Liver (tissue), 9 donors: ENCODE data around the gene CYB561A3. TPM values are rescaled to one million over a fixed set of nuclear protein-coding genes. Genes with fewer than 3 reads are reported as not detected.

Experiments used
- DNase-seq: peaks from one replicate; pipeline ENCODE4 v3.0.0-alpha.2; 2017; ENCODE audit warnings: low spot score
- H3K27ac ChIP-seq, 2 donors: one replicate each; pipeline ENCODE4 v1.7.0; 2013; ENCODE audit warnings: inconsistent platforms in 2 of 2, low read length in 2 of 2, control low read depth in 1 of 2, low read depth in 1 of 2, mild to moderate bottlenecking in 1 of 2
- H3K27me3 ChIP-seq, 4 donors: one replicate each; pipeline versions ENCODE4 v1.6.1 to v1.7.0; 2013; ENCODE audit warnings: low read length in 3 of 4, inconsistent platforms in 1 of 4, mild to moderate bottlenecking in 1 of 4, moderate library complexity in 1 of 4; ENCODE audit not compliant: control insufficient read depth in 4 of 4, insufficient read depth in 4 of 4
- H3K36me3 ChIP-seq, 4 donors: one replicate each; pipeline versions ENCODE4 v1.6.1 to v1.7.0; 2013; ENCODE audit warnings: low read length in 3 of 4, mild to moderate bottlenecking in 3 of 4, low read depth in 1 of 4, moderate library complexity in 1 of 4; ENCODE audit not compliant: control insufficient read depth in 4 of 4, insufficient read depth in 3 of 4
- H3K4me1 ChIP-seq, 4 donors: one replicate each; pipeline versions ENCODE4 v1.6.1 to v1.7.0; 2013; ENCODE audit warnings: low read length in 3 of 4, mild to moderate bottlenecking in 3 of 4, moderate library complexity in 1 of 4; ENCODE audit not compliant: control insufficient read depth in 4 of 4, insufficient read depth in 4 of 4
- H3K4me3 ChIP-seq, 3 donors: one replicate each; pipeline versions ENCODE4 v1.6.1 to v1.7.0; 2013; ENCODE audit warnings: low read length in 3 of 3, control low read depth in 1 of 3, low read depth in 1 of 3, mild to moderate bottlenecking in 1 of 3
- H3K9ac ChIP-seq, 2 donors: one replicate each; pipeline ENCODE4 v1.7.0; 2013; ENCODE audit warnings: low read length in 2 of 2, mild to moderate bottlenecking in 2 of 2, moderate library complexity in 2 of 2, control low read depth in 1 of 2, low read depth in 1 of 2
- H3K9me3 ChIP-seq, 4 donors: one replicate each; pipeline versions ENCODE4 v1.6.1 to v1.7.0; 2013; ENCODE audit warnings: low read length in 3 of 4; ENCODE audit not compliant: control insufficient read depth in 4 of 4
- CTCF ChIP-seq: fragments of 150-350 bp; IDR thresholded peaks from 2 replicates; pipeline ENCODE4 v1.5.1; 2017; ENCODE audit warnings: improper control_type of control experiment, low read depth, low read length; ENCODE audit not compliant: missing input control
- EGR1 ChIP-seq, 2 donors: IDR thresholded peaks; 2 replicates each; pipeline ENCODE4 v1.6.1; 2016 to 2018; ENCODE audit warnings: antibody characterized with exemption in 2 of 2, low read depth in 2 of 2
- FOXA1 ChIP-seq: IDR thresholded peaks from 2 replicates; pipeline ENCODE4 v1.6.1; 2016; ENCODE audit warnings: antibody characterized with exemption
- FOXA2 ChIP-seq: IDR thresholded peaks from 2 replicates; pipeline ENCODE4 v1.6.1; 2016; ENCODE audit warnings: antibody characterized with exemption
- GABPA ChIP-seq, 2 donors: IDR thresholded peaks in 1 of 2; conservative IDR thresholded peaks in 1 of 2; 2 replicates each; pipeline ENCODE4 v1.6.1; 2016; ENCODE audit warnings: antibody characterized with exemption in 2 of 2, mild to moderate bottlenecking in 1 of 2, moderate library complexity in 1 of 2
- HNF4A ChIP-seq, 2 donors: conservative IDR thresholded peaks; 2 replicates each; pipeline ENCODE4 v1.6.1; 2016; ENCODE audit warnings: antibody characterized with exemption in 2 of 2, mild to moderate bottlenecking in 2 of 2
- HNF4G ChIP-seq: IDR thresholded peaks from 2 replicates; pipeline ENCODE4 v1.6.1; 2016; ENCODE audit warnings: antibody characterized with exemption
- JUND ChIP-seq, 2 donors: IDR thresholded peaks; 2 replicates each; pipeline ENCODE4 v1.6.1; 2016; ENCODE audit warnings: antibody characterized with exemption in 2 of 2
- MAX ChIP-seq: IDR thresholded peaks from 2 replicates; pipeline ENCODE4 v1.6.1; 2016; ENCODE audit warnings: antibody characterized with exemption
- NR2F2 ChIP-seq: IDR thresholded peaks from 2 replicates; pipeline ENCODE4 v1.6.1; 2016; ENCODE audit warnings: antibody characterized with exemption
- RAD21 ChIP-seq, 2 donors: IDR thresholded peaks; 2 replicates each; pipeline ENCODE4 v1.6.1; 2016; ENCODE audit warnings: antibody characterized with exemption in 2 of 2, mild to moderate bottlenecking in 2 of 2
- RXRA ChIP-seq, 2 donors: IDR thresholded peaks; 2 replicates each; pipeline ENCODE4 v1.6.1; 2017 to 2018; ENCODE audit warnings: antibody characterized with exemption in 2 of 2, mild to moderate bottlenecking in 1 of 2
- SP1 ChIP-seq: IDR thresholded peaks from 2 replicates; pipeline ENCODE4 v1.6.1; 2018; ENCODE audit warnings: antibody characterized with exemption, mild to moderate bottlenecking
- TAF1 ChIP-seq: conservative IDR thresholded peaks from 2 replicates; pipeline ENCODE4 v1.6.1; 2016; ENCODE audit warnings: antibody characterized with exemption, mild to moderate bottlenecking
- YY1 ChIP-seq: IDR thresholded peaks from 2 replicates; pipeline ENCODE4 v1.6.1; 2016; ENCODE audit warnings: antibody characterized with exemption, mild to moderate bottlenecking
- ZBTB33 ChIP-seq: IDR thresholded peaks from 2 replicates; pipeline ENCODE4 v1.6.1; 2016; ENCODE audit warnings: antibody characterized with exemption
- WGBS: extraction: QIAGEN DNeasy Blood & Tissue Kit; methylation state at CpG from one replicate; pipeline ENCODE4 v1.1.7; 2013; 5-methylcytosine and 5-hydroxymethylcytosine counted together
- polyA plus RNA-seq, 2 donors: library from polyadenylated mRNA; stranded (reverse) in 1 of 2; unstranded in 1 of 2; fragments of 200-250 nt in 1 of 2; fragments of >200 nt in 1 of 2; fragmentation: Nextera tagmentation in 1 of 2; extraction: Ambion mirVana in 1 of 2; gene quantifications; one replicate each; pipeline versions ENCODE4 v1.2.1 to v1.2.3, GENCODE V29; 2013 to 2015
- total RNA-seq, 2 donors: library from RNA; depleted of rRNA; stranded (reverse); fragments of >200 nt; gene quantifications; one replicate each; pipeline ENCODE4 v1.2.3, GENCODE V29; 2014
- TF ChIP-seq, protein P1 (sequence below): IDR thresholded peaks from 2 replicates; pipeline ENCODE4 v1.6.1; 2016; ENCODE audit warnings: antibody characterized with exemption
- TF ChIP-seq, protein P2 (sequence below): IDR thresholded peaks from 2 replicates; pipeline ENCODE4 v1.6.1; 2016; ENCODE audit warnings: antibody characterized with exemption, mild to moderate bottlenecking
- donor health status: healthy.
- donor health status: healthy.
- donor health status: healthy.
- donor health status: healthy.
- donor health status: healthy.

CYB561A3 gene
- total and polyA plus RNA-seq, 4 donors: 20.2 to 36.5 (median 28.4) TPM

DNA sequence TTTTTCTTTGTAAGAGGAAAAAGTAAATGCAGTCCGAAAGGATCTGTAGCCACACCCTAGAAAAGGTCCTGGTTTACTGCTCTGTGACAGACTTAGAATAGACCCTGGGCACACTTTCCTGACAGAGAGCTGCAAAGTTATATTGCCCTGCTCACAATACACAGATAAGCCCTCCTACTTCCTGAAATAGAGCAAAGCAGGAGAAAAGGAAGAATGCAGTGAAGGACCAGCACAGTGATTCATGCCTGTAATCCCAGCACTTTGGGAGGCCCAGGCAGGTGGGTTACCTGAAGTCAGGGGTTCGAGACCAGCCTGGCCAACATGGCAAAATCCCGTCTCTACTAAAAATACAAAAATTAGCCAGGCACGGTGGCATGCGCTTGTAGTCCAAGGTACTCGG, 2.2 kb downstream of the CYB561A3 start:
- Histone ChIP-seq H3K9me3 (no peaks in the 10 kb centered on the region), H3K27me3 (no peaks in the 10 kb centered on the region), H3K36me3 (peaks cover 0 to 6% (median 2%) of the 10 kb centered on the region in 4 donors), H3K4me1 (peaks cover 2 to 24% (median 16%) of the 10 kb centered on the region in 4 donors), H3K4me3 (no peak overlapping the region), H3K9ac (no peak overlapping the region), H3K27ac (no peak overlapping the region)
- no peak for DNase-seq
- 84% methylated on average over 6 of the region's 6 CpGs for WGBS
- no peak for TF ChIP-seq SP1

DNA sequence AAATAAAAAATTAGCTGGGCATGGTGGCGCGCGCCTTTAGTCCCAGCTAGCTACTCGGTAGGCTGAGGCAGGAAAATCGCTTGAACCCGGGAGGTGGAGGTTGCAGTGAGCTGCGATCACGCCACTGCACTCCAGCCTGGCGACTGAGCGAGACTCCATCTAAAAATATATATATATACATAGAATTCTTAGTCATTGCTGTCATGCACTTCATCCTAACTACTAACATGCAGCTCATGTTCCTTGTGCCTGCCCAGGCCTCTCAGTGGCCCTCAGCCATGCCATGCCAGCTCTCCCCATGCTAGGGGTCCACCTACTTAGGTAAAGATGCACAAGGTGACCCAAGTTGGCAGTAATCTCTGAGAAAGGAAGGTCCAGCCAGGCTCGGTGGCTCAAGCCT, 3.1 kb downstream of the CYB561A3 start:
- no peak overlapping the region for H3K9ac ChIP-seq
- no peak for DNase-seq
- WGBS: 98% methylated on average over 11 of the region's 11 CpGs
- no peak overlapping the region for H3K27ac ChIP-seq
- no peaks in the 10 kb centered on the region for H3K9me3 ChIP-seq
- no peaks in the 10 kb centered on the region for H3K27me3 ChIP-seq
- peaks cover 0 to 3% (median 0%) of the 10 kb centered on the region in 4 donors for H3K36me3 ChIP-seq
- H3K4me1 ChIP-seq: peaks cover 2 to 25% (median 14%) of the 10 kb centered on the region in 4 donors
- TF ChIP-seq CTCF (no peak), HNF4A (conservative IDR thresholded peaks at IDR 0.05) (no peak), NR2F2 (no peak), TAF1 (no peak)
- TF ChIP-seq, protein P1, sequence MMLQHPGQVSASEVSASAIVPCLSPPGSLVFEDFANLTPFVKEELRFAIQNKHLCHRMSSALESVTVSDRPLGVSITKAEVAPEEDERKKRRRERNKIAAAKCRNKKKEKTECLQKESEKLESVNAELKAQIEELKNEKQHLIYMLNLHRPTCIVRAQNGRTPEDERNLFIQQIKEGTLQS: no peak
- no peak overlapping the region for H3K4me3 ChIP-seq

- Histone ChIP-seq H3K9me3 (no peaks in the 10 kb centered on the region), H3K27me3 (no peaks in the 10 kb centered on the region), H3K36me3 (peaks cover 0 to 3% (median 0%) of the 10 kb centered on the region in 4 donors), H3K9ac (no peak overlapping the region), H3K27ac (no peak overlapping the region), H3K4me1 (peaks cover 2 to 24% (median 10%) of the 10 kb centered on the region in 4 donors), H3K4me3 (no peak overlapping the region)
- WGBS: 96% methylated on average over 6 of the region's 6 CpGs
- TF ChIP-seq GABPA (IDR thresholded peaks at IDR 0.05 in 1 of 2, conservative IDR thresholded peaks at IDR 0.05 in 1 of 2) (no peak), HNF4G (no peak), CTCF (no peak), FOXA2 (no peak), MAX (no peak), SP1 (no peak), EGR1 (IDR thresholded peaks at IDR 0.05; ENCODE audit: low read depth in 2 of 2) (no peak), HNF4A (conservative IDR thresholded peaks at IDR 0.05) (no peak), RAD21 (IDR thresholded peaks at IDR 0.05) (no peak), RXRA (IDR thresholded peaks at IDR 0.05) (no peak), FOXA1 (no peak), JUND (IDR thresholded peaks at IDR 0.05) (no peak), NR2F2 (no peak), YY1 (no peak), ZBTB33 (no peak)
- TF ChIP-seq, protein P1: no peak
- TF ChIP-seq, protein P2, sequence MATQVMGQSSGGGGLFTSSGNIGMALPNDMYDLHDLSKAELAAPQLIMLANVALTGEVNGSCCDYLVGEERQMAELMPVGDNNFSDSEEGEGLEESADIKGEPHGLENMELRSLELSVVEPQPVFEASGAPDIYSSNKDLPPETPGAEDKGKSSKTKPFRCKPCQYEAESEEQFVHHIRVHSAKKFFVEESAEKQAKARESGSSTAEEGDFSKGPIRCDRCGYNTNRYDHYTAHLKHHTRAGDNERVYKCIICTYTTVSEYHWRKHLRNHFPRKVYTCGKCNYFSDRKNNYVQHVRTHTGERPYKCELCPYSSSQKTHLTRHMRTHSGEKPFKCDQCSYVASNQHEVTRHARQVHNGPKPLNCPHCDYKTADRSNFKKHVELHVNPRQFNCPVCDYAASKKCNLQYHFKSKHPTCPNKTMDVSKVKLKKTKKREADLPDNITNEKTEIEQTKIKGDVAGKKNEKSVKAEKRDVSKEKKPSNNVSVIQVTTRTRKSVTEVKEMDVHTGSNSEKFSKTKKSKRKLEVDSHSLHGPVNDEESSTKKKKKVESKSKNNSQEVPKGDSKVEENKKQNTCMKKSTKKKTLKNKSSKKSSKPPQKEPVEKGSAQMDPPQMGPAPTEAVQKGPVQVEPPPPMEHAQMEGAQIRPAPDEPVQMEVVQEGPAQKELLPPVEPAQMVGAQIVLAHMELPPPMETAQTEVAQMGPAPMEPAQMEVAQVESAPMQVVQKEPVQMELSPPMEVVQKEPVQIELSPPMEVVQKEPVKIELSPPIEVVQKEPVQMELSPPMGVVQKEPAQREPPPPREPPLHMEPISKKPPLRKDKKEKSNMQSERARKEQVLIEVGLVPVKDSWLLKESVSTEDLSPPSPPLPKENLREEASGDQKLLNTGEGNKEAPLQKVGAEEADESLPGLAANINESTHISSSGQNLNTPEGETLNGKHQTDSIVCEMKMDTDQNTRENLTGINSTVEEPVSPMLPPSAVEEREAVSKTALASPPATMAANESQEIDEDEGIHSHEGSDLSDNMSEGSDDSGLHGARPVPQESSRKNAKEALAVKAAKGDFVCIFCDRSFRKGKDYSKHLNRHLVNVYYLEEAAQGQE: no peak
- DNase-seq: no peak
These were observed 3.8 kb downstream of the CYB561A3 start for GRCh38 chr11:61357894-61358239.
